Hepatocyte (in vitro differentiated cells): ENCODE results near the gene C15orf61. TPM values are rescaled to one million over a fixed set of nuclear protein-coding genes. Genes with fewer than 3 reads are reported as not detected.

Experiments used
- DNase-seq: peaks from one replicate; pipeline ENCODE4 v3.0.0-alpha.2; 2016; ENCODE audit warnings: low spot score
- H2AFZ ChIP-seq: fragments of 200-600 bp; sonication (generic); 2 replicates; pipeline ENCODE4 v1.6.0; 2016; ENCODE audit warnings: antibody characterized with exemption, mild to moderate bottlenecking
- H3K27ac ChIP-seq: fragments of 200-600 bp; sonication (generic); 2 replicates; pipeline ENCODE4 v1.5.1; 2016; ENCODE audit warnings: mild to moderate bottlenecking
- H3K27me3 ChIP-seq: fragments of 200-600 bp; sonication (generic); 2 replicates; pipeline ENCODE4 v1.6.1; 2016
- H3K36me3 ChIP-seq: fragments of 200-600 bp; sonication (generic); replicated peaks from 2 replicates; pipeline ENCODE4 v1.5.1; 2016; ENCODE audit warnings: low read depth; ENCODE audit not compliant: insufficient read depth
- H3K4me1 ChIP-seq: fragments of 200-600 bp; sonication (generic); 2 replicates; pipeline ENCODE4 v1.5.1; 2016; ENCODE audit warnings: mild to moderate bottlenecking, moderate library complexity; ENCODE audit not compliant: insufficient read depth
- H3K4me2 ChIP-seq: fragments of 200-600 bp; sonication (generic); 2 replicates; pipeline ENCODE4 v1.6.0; 2016
- H3K4me3 ChIP-seq: fragments of 200-600 bp; sonication (generic); 2 replicates; pipeline ENCODE4 v1.5.1; 2016; ENCODE audit warnings: mild to moderate bottlenecking
- H3K79me2 ChIP-seq: fragments of 200-600 bp; sonication (generic); 2 replicates; pipeline ENCODE4 v1.6.0; 2017; ENCODE audit warnings: mild to moderate bottlenecking
- H3K9me2 ChIP-seq: fragments of 200-600 bp; sonication (generic); replicated peaks from 2 replicates; pipeline ENCODE4 v1.6.0; 2017; ENCODE audit warnings: mild to moderate bottlenecking; ENCODE audit not compliant: insufficient read depth
- H3K9me3 ChIP-seq: fragments of 200-600 bp; sonication (generic); 2 replicates; pipeline ENCODE4 v1.5.1; 2016; ENCODE audit warnings: low read depth, mild to moderate bottlenecking
- H4K20me1 ChIP-seq: fragments of 200-600 bp; sonication (generic); 2 replicates; pipeline ENCODE4 v1.6.0; 2016; ENCODE audit warnings: mild to moderate bottlenecking; ENCODE audit not compliant: insufficient read depth, poor library complexity, severe bottlenecking
- CTCF ChIP-seq: fragments of 200-600 bp; sonication (generic); IDR thresholded peaks from 2 replicates; pipeline ENCODE4 v1.5.1; 2016; ENCODE audit warnings: antibody characterized with exemption, mild to moderate bottlenecking; ENCODE audit not compliant: poor library complexity
- EZH2 ChIP-seq: fragments of 200-600 bp; sonication (generic); IDR thresholded peaks from 2 replicates; pipeline ENCODE4 v1.6.1; 2016; ENCODE audit warnings: antibody characterized with exemption, mild to moderate bottlenecking, borderline replicate concordance
- EZH2phosphoT487 ChIP-seq: fragments of 200-600 bp; sonication (generic); IDR thresholded peaks from one replicate; pipeline ENCODE4 v1.6.1; 2018; ENCODE audit warnings: antibody characterized with exemption, mild to moderate bottlenecking, low read depth, moderate library complexity; ENCODE audit not compliant: unreplicated experiment, severe bottlenecking
- whole genome bisulfite sequencing: methylation state at CpG from one replicate; pipeline ENCODE4 v1.1.6; 2016; ENCODE audit warnings: low lambda C conversion rate; ENCODE audit errors: missing lambda C conversion rate; 5-methylcytosine and 5-hydroxymethylcytosine counted together
- polyA plus RNA-seq: library from polyadenylated mRNA; unstranded; fragments of >200 nt; fragmentation: Nextera tagmentation; extraction: Ambion mirVana; gene quantifications from 2 replicates; pipeline ENCODE4 v1.2.1, GENCODE V29; 2016
- total RNA-seq: library from RNA; depleted of rRNA; stranded (reverse); fragments of >200 nt; gene quantifications from 2 replicates; pipeline ENCODE4 v1.2.3, GENCODE V29; 2014

Gene C15orf61
- total and polyA plus RNA-seq, 2 experiments from 2014 or later: 7.6 to 8.4 TPM

DNA sequence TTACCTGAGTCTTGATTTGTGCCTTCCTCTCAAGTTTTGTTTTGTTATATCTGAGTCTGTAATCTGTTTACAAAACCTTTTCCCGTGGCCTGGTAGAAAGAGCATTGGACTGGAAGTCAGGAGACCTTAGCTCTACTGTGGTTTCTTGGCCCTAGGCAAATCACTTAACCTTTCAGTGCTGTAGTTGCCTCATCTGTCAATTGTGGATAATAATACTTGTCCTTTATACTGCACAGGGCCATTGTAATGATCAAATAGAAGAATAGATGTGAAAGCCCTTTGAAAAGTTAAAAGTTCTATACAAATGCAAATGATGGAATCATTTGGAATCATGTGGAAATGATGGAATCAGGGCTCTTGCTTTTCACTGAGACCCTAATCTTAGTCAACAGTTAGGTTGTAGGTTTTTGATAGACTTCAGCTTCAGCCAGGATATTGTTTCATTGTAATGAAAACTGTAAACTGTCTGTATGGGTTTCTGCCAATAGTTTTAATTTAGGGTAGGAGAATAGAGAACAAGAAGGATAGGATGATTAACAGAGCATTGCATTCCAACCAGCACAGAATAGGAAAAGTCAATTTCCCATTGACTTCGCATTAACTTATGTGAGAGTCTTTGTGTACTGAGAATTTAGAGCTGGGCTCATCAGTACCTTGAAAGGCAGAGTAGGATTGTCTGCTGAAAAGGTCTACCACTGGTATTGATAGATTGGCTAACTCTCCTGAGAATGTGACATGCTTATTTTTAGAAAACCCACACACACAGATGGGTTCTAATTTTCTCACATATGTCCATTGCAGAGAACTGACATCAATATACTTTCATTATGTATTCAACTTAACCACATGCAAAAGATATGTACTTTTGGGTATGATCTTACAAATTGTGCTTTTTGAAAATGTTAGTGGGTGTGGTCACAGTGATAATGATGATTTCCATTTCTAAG is 43.4 kb downstream of the C15orf61 start:
- Histone ChIP-seq H3K36me3 (no peaks in the 10 kb centered on the region), H3K9me2 (no peaks in the 10 kb centered on the region), H3K79me2 (no peaks in the 10 kb centered on the region), H3K27ac (no peak overlapping the region), H3K4me3 (no peak overlapping the region), H3K4me1 (no peaks in the 10 kb centered on the region), H3K27me3 (no peaks in the 10 kb centered on the region), H3K4me2 (no peak overlapping the region), H3K9me3 (no peaks in the 10 kb centered on the region), H2AFZ (no peak overlapping the region), H4K20me1 (peaks cover 3% of the 10 kb centered on the region)
- DNase-seq: no peak
- TF ChIP-seq EZH2: no peak
- no peak for TF ChIP-seq EZH2phosphoT487
- TF ChIP-seq CTCF: no peak
- WGBS: 63% methylated on average over 2 of the region's 2 CpGs

GRCh38 chr15:67564968-67565345 is 44.0 kb downstream of the C15orf61 start:
- TF ChIP-seq EZH2 (no peak), CTCF (no peak), EZH2phosphoT487 (no peak)
- H4K20me1 ChIP-seq: peaks cover 3% of the 10 kb centered on the region
- H2AFZ ChIP-seq: no peak overlapping the region
- no peak overlapping the region for H3K4me2 ChIP-seq
- H3K36me3 ChIP-seq: no peaks in the 10 kb centered on the region
- no peak overlapping the region for H3K4me3 ChIP-seq
- no peaks in the 10 kb centered on the region for H3K79me2 ChIP-seq
- H3K9me3 ChIP-seq: no peaks in the 10 kb centered on the region
- 86% methylated on average over 3 of the region's 3 CpGs for WGBS
- no peak overlapping the region for H3K27ac ChIP-seq
- no peak for DNase-seq
- no peaks in the 10 kb centered on the region for H3K4me1 ChIP-seq
- H3K27me3 ChIP-seq: no peaks in the 10 kb centered on the region
- H3K9me2 ChIP-seq: no peaks in the 10 kb centered on the region

DNA sequence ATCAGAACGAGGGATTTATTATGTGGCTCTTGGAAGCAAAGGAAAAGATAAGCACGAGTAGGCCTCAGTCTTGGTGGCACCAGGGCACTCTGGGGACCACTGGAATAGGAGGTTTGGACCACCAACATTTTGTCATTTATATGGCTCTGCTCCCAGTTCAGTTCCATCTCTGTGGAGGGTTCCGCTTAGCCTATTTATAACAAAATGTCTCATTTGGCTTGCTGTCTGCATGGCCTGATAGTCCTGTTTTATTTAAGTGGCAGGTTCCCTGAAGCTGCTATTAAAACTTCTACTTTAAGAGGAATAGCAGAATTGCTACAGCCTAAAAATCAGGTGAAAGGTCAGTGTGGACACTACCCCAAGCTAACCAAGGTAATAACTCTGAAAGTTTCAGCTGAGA is 48.7 kb downstream of the C15orf61 start:
- Histone ChIP-seq H2AFZ (no peak overlapping the region), H3K9me2 (no peaks in the 10 kb centered on the region), H3K36me3 (no peaks in the 10 kb centered on the region), H3K27me3 (no peaks in the 10 kb centered on the region), H3K4me3 (no peak overlapping the region), H3K4me2 (no peak overlapping the region), H4K20me1 (no peaks in the 10 kb centered on the region), H3K9me3 (no peaks in the 10 kb centered on the region), H3K27ac (peak overlapping the region; percentile 10), H3K4me1 (peaks cover 7% of the 10 kb centered on the region), H3K79me2 (no peaks in the 10 kb centered on the region)
- TF ChIP-seq CTCF (no peak), EZH2phosphoT487 (no peak), EZH2 (no peak)
- no peak for DNase-seq
- WGBS: 82% methylated on average over 3 of the region's 3 CpGs
